DOHH2 (cell line): ENCODE results near the gene AP3S1.

Experiments
- H3F3A ChIP-seq: fragments of 200-600 bp; sonication (generic), shearing (Covaris generic); 2 replicates; pipeline ENCODE4 v1.6.0; 2016; ENCODE audit warnings: antibody characterized with exemption, mild to moderate bottlenecking; ENCODE audit not compliant: control insufficient read depth, insufficient read depth
- H3K27ac ChIP-seq: fragments of 200-600 bp; sonication (generic); 2 replicates; pipeline ENCODE4 v1.5.1; 2014; ENCODE audit warnings: low read depth, mild to moderate bottlenecking, low read length, moderate library complexity
- H3K27me3 ChIP-seq: fragments of 200-600 bp; sonication (generic); 2 replicates; pipeline ENCODE4 v1.6.1; 2014; ENCODE audit warnings: mild to moderate bottlenecking, low read length, mixed read lengths; ENCODE audit not compliant: control insufficient read depth
- H3K36me3 ChIP-seq: fragments of 200-600 bp; sonication (generic); 2 replicates; pipeline ENCODE4 v1.6.1; 2014; ENCODE audit warnings: mild to moderate bottlenecking, low read length, moderate library complexity, mixed read lengths; ENCODE audit not compliant: control insufficient read depth
- H3K4me1 ChIP-seq: fragments of 200-600 bp; sonication (generic); 2 replicates; pipeline ENCODE4 v1.6.1; 2014; ENCODE audit warnings: mild to moderate bottlenecking, low read length, mixed read lengths; ENCODE audit not compliant: control insufficient read depth
- H3K4me2 ChIP-seq: fragments of 200-600 bp; sonication (generic); 2 replicates; pipeline ENCODE4 v1.6.0; 2014; ENCODE audit warnings: mild to moderate bottlenecking, low read length, moderate library complexity
- H3K4me3 ChIP-seq: fragments of 200-600 bp; sonication (generic); 2 replicates; pipeline ENCODE4 v1.5.1; 2014; ENCODE audit warnings: mild to moderate bottlenecking, low read length, mixed read lengths
- H3K79me2 ChIP-seq: fragments of 200-600 bp; sonication (generic); 2 replicates; pipeline ENCODE4 v1.6.1; 2014; ENCODE audit warnings: mild to moderate bottlenecking, low read length, mixed read lengths; ENCODE audit not compliant: control insufficient read depth
- H3K9me2 ChIP-seq: fragments of 200-600 bp; sonication (generic); replicated peaks from 2 replicates; pipeline ENCODE4 v1.6.1; 2014; ENCODE audit warnings: mild to moderate bottlenecking, low read length, mixed read lengths; ENCODE audit not compliant: control insufficient read depth
- H3K9me3 ChIP-seq: fragments of 200-600 bp; sonication (generic); 2 replicates; pipeline ENCODE4 v1.6.1; 2014; ENCODE audit warnings: antibody characterized with exemption, low read length, mixed read lengths; ENCODE audit not compliant: control insufficient read depth, insufficient read depth
- H4K20me1 ChIP-seq: fragments of 200-600 bp; sonication (generic); 2 replicates; pipeline ENCODE4 v1.6.0; 2014; ENCODE audit warnings: low read depth, mild to moderate bottlenecking, antibody characterized with exemption, low read length, moderate library complexity; ENCODE audit not compliant: control insufficient read depth, insufficient read depth
- EZH2phosphoT487 ChIP-seq: fragments of 200-600 bp; sonication (generic); IDR thresholded peaks from 2 replicates; pipeline ENCODE4 v1.6.1; 2017; ENCODE audit warnings: borderline replicate concordance, mild to moderate bottlenecking, antibody characterized with exemption, low read length, moderate library complexity, mixed read lengths
- TF ChIP-seq, protein P1 (sequence below): fragments of 200-600 bp; sonication (generic); IDR thresholded peaks from one replicate; pipeline ENCODE4 v1.5.1; 2014; ENCODE audit warnings: antibody characterized with exemption, mild to moderate bottlenecking, low read depth, low read length; ENCODE audit not compliant: poor library complexity, severe bottlenecking

AP3S1 gene

DNA sequence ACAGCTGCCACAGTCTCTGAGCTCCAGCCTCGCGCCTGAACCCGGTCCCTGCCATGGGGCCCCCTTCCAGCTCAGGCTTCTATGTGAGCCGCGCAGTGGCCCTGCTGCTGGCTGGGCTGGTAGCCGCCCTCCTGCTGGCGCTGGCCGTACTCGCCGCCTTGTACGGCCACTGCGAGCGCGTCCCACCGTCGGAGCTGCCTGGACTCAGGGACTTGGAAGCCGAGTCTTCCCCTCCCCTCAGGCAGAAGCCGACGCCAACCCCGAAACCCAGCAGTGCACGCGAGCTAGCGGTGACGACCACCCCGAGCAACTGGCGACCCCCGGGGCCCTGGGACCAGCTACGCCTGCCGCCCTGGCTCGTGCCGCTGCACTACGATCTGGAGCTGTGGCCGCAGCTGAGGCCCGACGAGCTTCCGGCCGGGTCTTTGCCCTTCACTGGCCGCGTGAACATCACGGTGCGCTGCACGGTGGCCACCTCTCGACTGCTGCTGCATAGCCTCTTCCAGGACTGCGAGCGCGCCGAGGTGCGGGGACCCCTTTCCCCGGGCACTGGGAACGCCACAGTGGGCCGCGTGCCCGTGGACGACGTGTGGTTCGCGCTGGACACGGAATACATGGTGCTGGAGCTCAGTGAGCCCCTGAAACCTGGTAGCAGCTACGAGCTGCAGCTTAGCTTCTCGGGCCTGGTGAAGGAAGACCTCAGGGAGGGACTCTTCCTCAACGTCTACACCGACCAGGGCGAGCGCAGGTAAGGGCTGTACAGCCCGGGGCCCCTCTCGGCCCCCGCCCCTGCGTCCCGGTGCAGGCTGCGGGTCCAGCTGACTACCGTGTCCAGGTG is 121.0 kb downstream of the AP3S1 start:
- Histone ChIP-seq H3K4me2 (no peak overlapping the region), H3K36me3 (no peaks in the 10 kb centered on the region), H3F3A (no peaks in the 10 kb centered on the region), H3K4me3 (no peak overlapping the region), H3K27ac (no peak overlapping the region), H3K4me1 (no peaks in the 10 kb centered on the region), H3K27me3 (no peaks in the 10 kb centered on the region), H3K9me3 (peaks cover 12% of the 10 kb centered on the region; the same call in 1 of the 2 replicates), H3K79me2 (no peaks in the 10 kb centered on the region), H3K9me2 (no peaks in the 10 kb centered on the region), H4K20me1 (no peaks in the 10 kb centered on the region)
- TF ChIP-seq EZH2phosphoT487 = no peak
- TF ChIP-seq, protein P1, sequence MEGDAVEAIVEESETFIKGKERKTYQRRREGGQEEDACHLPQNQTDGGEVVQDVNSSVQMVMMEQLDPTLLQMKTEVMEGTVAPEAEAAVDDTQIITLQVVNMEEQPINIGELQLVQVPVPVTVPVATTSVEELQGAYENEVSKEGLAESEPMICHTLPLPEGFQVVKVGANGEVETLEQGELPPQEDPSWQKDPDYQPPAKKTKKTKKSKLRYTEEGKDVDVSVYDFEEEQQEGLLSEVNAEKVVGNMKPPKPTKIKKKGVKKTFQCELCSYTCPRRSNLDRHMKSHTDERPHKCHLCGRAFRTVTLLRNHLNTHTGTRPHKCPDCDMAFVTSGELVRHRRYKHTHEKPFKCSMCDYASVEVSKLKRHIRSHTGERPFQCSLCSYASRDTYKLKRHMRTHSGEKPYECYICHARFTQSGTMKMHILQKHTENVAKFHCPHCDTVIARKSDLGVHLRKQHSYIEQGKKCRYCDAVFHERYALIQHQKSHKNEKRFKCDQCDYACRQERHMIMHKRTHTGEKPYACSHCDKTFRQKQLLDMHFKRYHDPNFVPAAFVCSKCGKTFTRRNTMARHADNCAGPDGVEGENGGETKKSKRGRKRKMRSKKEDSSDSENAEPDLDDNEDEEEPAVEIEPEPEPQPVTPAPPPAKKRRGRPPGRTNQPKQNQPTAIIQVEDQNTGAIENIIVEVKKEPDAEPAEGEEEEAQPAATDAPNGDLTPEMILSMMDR = no peak

DNA sequence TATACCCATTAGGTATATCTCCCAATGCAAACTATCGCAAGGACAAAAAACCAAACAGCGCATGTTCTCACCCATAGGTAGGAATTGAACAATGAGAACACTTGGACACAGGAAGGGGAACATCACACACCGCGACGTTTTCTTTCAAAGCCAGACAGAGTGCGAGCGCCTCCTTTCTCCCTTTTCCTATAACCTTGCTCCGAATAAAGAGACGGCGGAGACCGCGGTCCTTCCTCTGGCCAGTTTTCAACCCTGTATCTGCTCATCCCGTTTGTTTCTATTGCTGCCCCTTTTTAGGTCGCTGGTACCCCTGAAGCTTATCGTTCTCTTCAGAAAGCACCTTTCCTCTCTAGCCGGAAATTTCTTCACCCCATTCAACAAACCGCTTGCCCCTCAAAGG is 121.8 kb downstream of the AP3S1 start:
- Histone ChIP-seq H3K4me1 (no peaks in the 10 kb centered on the region), H4K20me1 (no peaks in the 10 kb centered on the region), H3K9me2 (no peaks in the 10 kb centered on the region), H3F3A (no peaks in the 10 kb centered on the region), H3K4me3 (no peak overlapping the region), H3K27me3 (no peaks in the 10 kb centered on the region), H3K4me2 (no peak overlapping the region), H3K27ac (no peak overlapping the region), H3K36me3 (no peaks in the 10 kb centered on the region), H3K79me2 (no peaks in the 10 kb centered on the region), H3K9me3 (peaks cover 12% of the 10 kb centered on the region; the same call in 1 of the 2 replicates)
- TF ChIP-seq, protein P1 = no peak
- no peak for TF ChIP-seq EZH2phosphoT487
